Activated CD8-positive, alpha-beta memory T cell treated with anti-CD3 and anti-CD28 coated beads for 4 hours (primary cell): ENCODE data around the gene PDP2.

ENCODE experiments used
- DNase-seq, 2 donors: peaks; one replicate each; pipeline ENCODE4 v3.0.0-alpha.2; 2020; ENCODE audit warnings: low read depth in 2 of 2

PDP2 gene, protein sequence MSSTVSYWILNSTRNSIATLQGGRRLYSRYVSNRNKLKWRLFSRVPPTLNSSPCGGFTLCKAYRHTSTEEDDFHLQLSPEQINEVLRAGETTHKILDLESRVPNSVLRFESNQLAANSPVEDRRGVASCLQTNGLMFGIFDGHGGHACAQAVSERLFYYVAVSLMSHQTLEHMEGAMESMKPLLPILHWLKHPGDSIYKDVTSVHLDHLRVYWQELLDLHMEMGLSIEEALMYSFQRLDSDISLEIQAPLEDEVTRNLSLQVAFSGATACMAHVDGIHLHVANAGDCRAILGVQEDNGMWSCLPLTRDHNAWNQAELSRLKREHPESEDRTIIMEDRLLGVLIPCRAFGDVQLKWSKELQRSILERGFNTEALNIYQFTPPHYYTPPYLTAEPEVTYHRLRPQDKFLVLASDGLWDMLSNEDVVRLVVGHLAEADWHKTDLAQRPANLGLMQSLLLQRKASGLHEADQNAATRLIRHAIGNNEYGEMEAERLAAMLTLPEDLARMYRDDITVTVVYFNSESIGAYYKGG

GRCh38 chr16:66880288-66881013, at the start of gene PDP2:
Gene PDP2, plus strand, starts transcription at chr16:66880515. Its CDS starts 3,770 bp downstream, at chr16:66884285.
- peak; percentile 74 to 79 for DNase-seq

- no peak for DNase-seq
These were observed 48.1 kb upstream of the PDP2 start for GRCh38 chr16:66832190-66832589.

DNA sequence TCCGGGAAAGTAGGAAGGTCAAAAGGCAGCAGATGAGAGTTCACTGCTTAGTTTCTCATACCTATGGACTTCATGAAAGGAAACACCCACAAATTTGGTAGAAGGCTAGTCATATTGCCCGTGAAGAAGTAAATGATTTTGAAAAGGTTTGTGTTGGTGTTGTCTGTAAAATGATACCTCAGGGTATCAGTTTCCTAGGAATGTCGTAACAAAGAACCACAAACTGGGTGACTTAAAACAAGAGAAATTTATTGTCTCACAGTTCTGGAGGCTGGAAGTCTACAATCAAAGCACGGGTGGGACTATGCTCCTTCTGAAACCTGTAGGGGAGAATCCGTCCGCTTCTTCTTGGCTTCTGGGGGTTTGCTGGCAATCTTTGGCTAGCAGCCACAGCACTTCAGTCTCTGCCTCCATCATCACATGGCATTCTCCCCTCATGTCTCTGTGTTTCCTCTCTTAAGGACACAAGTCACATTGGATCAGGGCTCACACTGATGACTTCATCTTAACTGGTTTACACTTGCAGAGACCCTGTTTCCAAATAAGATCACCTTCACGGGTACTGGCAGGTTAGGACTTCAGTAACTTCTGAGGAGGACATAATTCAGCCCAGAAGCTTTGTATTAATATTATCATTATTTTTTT, 47.5 kb upstream of the PDP2 start:
- DNase-seq = no peak

GRCh38 chr16:66834746-66835145, 45.6 kb upstream of the PDP2 start:
- DNase-seq = no peak

DNA sequence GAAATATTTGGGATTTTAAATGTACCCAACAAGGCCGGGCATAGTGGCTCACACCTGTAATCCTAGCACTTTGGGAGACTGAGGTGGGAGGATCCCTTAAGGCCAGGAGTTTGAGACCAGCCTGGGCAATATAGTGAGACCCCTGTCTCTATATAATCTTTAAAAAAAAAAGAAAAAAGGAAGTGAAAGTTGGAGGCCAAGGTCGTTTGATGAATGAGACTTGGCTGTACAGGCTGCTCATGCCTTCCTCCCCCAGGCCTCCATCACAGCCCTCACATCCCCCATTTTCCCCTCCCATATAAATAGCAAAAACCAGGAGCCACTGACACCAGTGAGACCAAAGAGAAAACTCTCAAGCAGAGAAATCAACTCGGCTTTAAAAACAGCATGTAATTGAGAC, 39.4 kb upstream of the PDP2 start:
- no peak for DNase-seq

DNA sequence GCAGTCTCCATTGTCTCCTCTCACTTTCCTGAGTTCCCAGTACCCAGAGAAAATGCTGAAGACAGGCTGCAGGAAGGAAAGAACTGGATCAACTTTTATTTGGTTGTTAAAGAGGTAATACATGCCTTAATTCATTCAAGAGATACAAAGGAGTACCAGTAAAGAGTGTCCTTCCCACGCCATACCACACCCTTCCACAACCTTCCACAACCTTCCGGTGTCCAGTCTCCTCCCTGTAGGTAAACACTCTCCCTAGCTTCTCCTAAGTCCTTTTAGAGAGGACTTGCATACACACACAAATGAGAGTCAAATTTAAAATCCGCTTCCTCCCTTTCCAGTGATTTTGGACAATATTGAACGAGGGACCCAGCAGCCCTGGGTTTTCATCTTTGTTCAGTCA, 38.9 kb upstream of the PDP2 start:
- no peak for DNase-seq

- DNase-seq = no peak
These were observed 37.5 kb upstream of the PDP2 start for GRCh38 chr16:66842765-66843164.

GRCh38 chr16:66843191-66843590, 37.1 kb upstream of the PDP2 start:
- DNase-seq = no peak

- no peak for DNase-seq
These were observed 36.3 kb upstream of the PDP2 start for GRCh38 chr16:66844009-66844341.

DNA sequence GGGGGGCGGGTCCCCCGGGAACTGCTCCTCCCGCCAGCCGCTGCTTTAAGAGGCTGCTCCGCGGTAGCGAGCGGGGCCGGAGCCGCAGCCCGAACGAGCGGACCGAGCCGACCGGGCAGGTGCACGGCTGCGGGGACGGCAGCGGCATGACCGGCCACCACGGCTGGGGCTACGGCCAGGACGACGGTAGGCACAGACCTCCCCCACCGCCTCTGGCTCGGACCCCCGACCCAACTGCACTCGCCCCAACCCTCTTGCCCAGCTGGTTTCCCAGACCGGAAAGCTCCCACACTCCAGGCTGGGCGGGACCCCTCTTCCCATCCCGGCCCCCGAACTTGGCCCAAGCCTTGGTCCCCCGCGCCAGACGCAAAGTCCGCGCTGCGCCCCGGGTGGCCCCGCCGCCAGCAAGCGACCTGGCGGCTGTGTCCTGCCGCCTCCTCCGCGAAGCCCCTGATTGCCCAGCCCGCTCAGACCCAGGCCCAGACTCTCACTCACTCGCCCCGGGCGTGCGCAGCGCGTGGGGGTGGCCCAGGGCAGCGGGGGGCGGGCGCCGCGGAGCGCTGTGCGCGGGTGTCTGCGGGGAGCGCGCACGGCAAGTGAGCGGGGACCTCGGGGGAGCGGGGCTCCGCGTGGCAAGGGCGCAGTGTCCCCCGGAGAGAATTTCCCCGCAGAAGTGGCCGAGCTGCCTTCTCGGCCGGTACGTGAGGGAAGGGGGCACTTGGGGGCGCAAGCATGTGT, 35.8 kb upstream of the PDP2 start, which contains the start of gene CA7:
TSS of gene CA7 (plus strand) at position 73 of the 738 bp plus-strand sequence. CDS start at position 147, 74 bp downstream.
- no peak for DNase-seq

GRCh38 chr16:66845080-66845410, 35.3 kb upstream of the PDP2 start:
- DNase-seq = no peak

- no peak for DNase-seq
These were observed 34.5 kb upstream of the PDP2 start for GRCh38 chr16:66845791-66846221.

GRCh38 chr16:66846266-66846665, 34.0 kb upstream of the PDP2 start:
- no peak for DNase-seq

GRCh38 chr16:66846831-66847230, 33.5 kb upstream of the PDP2 start:
- DNase-seq = no peak

DNA sequence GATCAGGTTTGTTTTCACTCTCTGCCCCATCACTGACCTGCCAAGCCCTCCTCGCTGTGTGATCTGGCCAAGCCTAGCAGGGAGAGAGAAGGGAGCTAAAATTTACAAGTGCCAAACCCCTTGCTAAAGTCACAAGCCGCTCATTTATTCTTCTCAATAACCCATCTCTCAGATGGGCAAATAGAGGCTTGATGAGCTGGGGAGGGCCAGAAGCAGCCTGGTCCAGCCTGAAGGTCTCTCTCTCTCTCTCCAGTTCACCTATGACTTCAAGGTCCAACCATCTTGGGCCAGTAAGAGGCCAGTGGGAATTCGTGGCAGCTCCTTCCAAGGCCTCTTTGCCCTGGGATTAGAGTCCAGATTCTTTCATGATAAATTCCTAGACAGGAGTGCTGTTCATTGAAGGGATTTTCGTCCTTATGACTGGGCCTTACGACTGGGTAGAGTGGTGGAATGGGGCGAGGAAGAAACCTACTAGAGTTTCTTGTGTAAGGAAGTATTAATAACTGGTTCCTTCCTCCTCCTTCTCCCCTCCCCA, 32.7 kb upstream of the PDP2 start:
- DNase-seq = no peak

GRCh38 chr16:66848172-66848571, 32.1 kb upstream of the PDP2 start:
- DNase-seq = no peak

- DNase-seq = no peak
These were observed 31.3 kb upstream of the PDP2 start for GRCh38 chr16:66849021-66849420.

GRCh38 chr16:66849549-66849948, 30.8 kb upstream of the PDP2 start:
- no peak for DNase-seq

- no peak for DNase-seq
These were observed 30.1 kb upstream of the PDP2 start for GRCh38 chr16:66850115-66850815.

- no peak for DNase-seq
These were observed 28.9 kb upstream of the PDP2 start for GRCh38 chr16:66851166-66851964.
